ENCODE measurements around the gene XAGE2. TPM values are rescaled to one million over a fixed set of nuclear protein-coding genes. Genes with fewer than 3 reads are reported as not detected.
"Not testable (repeated sequence)": the region's sequence is repeated elsewhere in the genome, so short reads cannot be mapped to it uniquely, and the experiment has no call there.

XAGE2 gene
- not detected for total RNA-seq

GRCh38 chrX:52368368-52369055 lies at the start of gene XAGE2:
XAGE2 (plus strand) TSS chrX:52369021; CDS start chrX:52370015, 994 bp downstream.
- no peaks in the 10 kb centered on the region for H3K4me1 ChIP-seq
- no peaks in the 10 kb centered on the region for H3K9me3 ChIP-seq
- no peaks in the 10 kb centered on the region for H3K27me3 ChIP-seq
- no peak within 1 kb of the TSS for H3K4me3 ChIP-seq
- no peak for TF ChIP-seq CTCF (IDR thresholded peaks at IDR 0.05)
- no peak within 1 kb of the TSS for H3K27ac ChIP-seq
- no peaks in the 10 kb centered on the region for H3K36me3 ChIP-seq
- intact Hi-C loops (cut with DNase I): no loop called here
- no peak for DNase-seq (ENCODE audit: low spot score in 2 of 2)

- no peak for DNase-seq (ENCODE audit: low spot score in 2 of 2)
- peaks cover 0 to 8% of the 10 kb centered on the region in 2 donors for H3K9me3 ChIP-seq
- intact Hi-C loops (cut with DNase I): no loop called here
- no peak overlapping the region for H3K4me3 ChIP-seq
- no peaks in the 10 kb centered on the region for H3K27me3 ChIP-seq
- no peaks in the 10 kb centered on the region for H3K36me3 ChIP-seq
- H3K4me1 ChIP-seq: no peaks in the 10 kb centered on the region
- TF ChIP-seq CTCF (IDR thresholded peaks at IDR 0.05): no peak
- no peak overlapping the region for H3K27ac ChIP-seq
These were observed 31.4 kb upstream of the XAGE2 start for GRCh38 chrX:52337410-52337809.

- intact Hi-C loops (cut with DNase I): no loop called here
- no peaks in the 10 kb centered on the region for H3K27me3 ChIP-seq
- H3K4me1 ChIP-seq: no peaks in the 10 kb centered on the region
- no peak for TF ChIP-seq CTCF (IDR thresholded peaks at IDR 0.05)
- H3K9me3 ChIP-seq: no peaks in the 10 kb centered on the region
- no peak overlapping the region for H3K27ac ChIP-seq
- no peak for DNase-seq (ENCODE audit: low spot score in 2 of 2)
- no peak overlapping the region for H3K4me3 ChIP-seq
- H3K36me3 ChIP-seq: no peaks in the 10 kb centered on the region
These were observed 27.3 kb upstream of the XAGE2 start for GRCh38 chrX:52341493-52341892.

GRCh38 chrX:52343131-52343530 lies 25.7 kb upstream of the XAGE2 start:
- H3K4me3 ChIP-seq; H3K36me3 ChIP-seq; intact Hi-C loops (cut with DNase I); DNase-seq (ENCODE audit: low spot score in 2 of 2); H3K27me3 ChIP-seq; H3K9me3 ChIP-seq; H3K4me1 ChIP-seq; H3K27ac ChIP-seq: not testable (repeated sequence)

GRCh38 chrX:52345402-52345801 lies 23.4 kb upstream of the XAGE2 start:
- H3K27ac ChIP-seq; H3K9me3 ChIP-seq; DNase-seq (ENCODE audit: low spot score in 2 of 2); H3K4me1 ChIP-seq; H3K27me3 ChIP-seq; intact Hi-C loops (cut with DNase I); H3K36me3 ChIP-seq; H3K4me3 ChIP-seq: not testable (repeated sequence)
- TF ChIP-seq CTCF (IDR thresholded peaks at IDR 0.05): peak in 2 of 3 experiments; percentile 30 to 41

- no peak for TF ChIP-seq CTCF (IDR thresholded peaks at IDR 0.05)
- Histone ChIP-seq H3K36me3 (no peaks in the 10 kb centered on the region), H3K27ac (no peak overlapping the region), H3K9me3 (no peaks in the 10 kb centered on the region), H3K27me3 (no peaks in the 10 kb centered on the region), H3K4me3 (no peak overlapping the region), H3K4me1 (no peaks in the 10 kb centered on the region)
- intact Hi-C loops (cut with DNase I): no loop called here
- no peak for DNase-seq (ENCODE audit: low spot score in 2 of 2)
These were observed 22.4 kb upstream of the XAGE2 start for GRCh38 chrX:52346174-52347165.
